ENCODE results near the gene CPM. TPM values are rescaled to one million over a fixed set of nuclear protein-coding genes. Genes with fewer than 3 reads are reported as not detected.
A peak's percentile ranks its signal among the peaks of the same experiment; 100 is the strongest.

Gene CPM
- total and polyA plus RNA-seq, 4 donors = 14.2 to 65.0 (median 24.0) TPM

DNA sequence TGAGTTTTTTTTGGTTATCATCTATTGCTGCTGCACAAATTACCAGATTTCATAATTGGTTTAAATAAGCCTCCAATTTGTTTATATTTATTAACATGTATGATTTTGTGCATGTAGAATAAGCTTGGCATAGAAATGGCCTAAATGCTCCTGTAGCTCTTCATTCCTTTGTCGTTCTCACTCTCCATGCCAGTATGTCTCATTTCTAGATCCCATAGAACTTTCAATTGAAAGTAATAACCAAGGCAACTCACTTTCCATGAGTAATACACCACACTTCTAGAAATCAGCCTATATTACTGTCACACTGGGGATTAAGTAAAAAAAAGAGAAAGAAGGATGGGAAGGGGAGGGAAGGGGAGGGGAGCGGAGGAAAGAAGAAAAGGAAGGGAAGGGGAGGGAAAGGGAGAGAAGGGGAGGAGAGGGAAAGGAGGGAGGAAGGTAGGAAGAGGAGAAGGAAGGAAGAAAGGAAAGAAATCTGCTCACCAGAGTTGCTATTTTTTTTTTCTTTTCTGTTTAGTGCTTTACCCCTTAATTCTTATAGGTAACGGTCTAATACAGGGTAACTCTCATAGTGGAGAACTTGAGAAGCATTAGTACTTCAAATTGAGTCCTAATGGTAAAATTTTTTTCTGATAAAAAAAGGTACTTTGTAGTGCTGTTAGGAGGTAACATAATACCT is 79.4 kb downstream of the CPM start:
- 95% methylated on average over 3 of the region's 3 CpGs for WGBS
- H3K27me3 ChIP-seq (ENCODE audit: control insufficient read depth in 4 of 4, insufficient read depth in 4 of 4, low read length in 3 of 4) = no peaks in the 10 kb centered on the region
- no peak overlapping the region for H3K9ac ChIP-seq (ENCODE audit: low read depth in 1 of 2, low read length in 2 of 2)
- peak overlapping the region in 1 of 2 donors; percentile 26 for H3K27ac ChIP-seq (ENCODE audit: low read depth in 1 of 2, low read length in 2 of 2)
- H3K9me3 ChIP-seq (ENCODE audit: control insufficient read depth in 4 of 4, low read length in 3 of 4) = no peaks in the 10 kb centered on the region
- TF ChIP-seq, protein P1, sequence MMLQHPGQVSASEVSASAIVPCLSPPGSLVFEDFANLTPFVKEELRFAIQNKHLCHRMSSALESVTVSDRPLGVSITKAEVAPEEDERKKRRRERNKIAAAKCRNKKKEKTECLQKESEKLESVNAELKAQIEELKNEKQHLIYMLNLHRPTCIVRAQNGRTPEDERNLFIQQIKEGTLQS (IDR thresholded peaks at IDR 0.05) = no peak
- no peak for TF ChIP-seq SP1 (IDR thresholded peaks at IDR 0.05)
- TF ChIP-seq, protein P2, sequence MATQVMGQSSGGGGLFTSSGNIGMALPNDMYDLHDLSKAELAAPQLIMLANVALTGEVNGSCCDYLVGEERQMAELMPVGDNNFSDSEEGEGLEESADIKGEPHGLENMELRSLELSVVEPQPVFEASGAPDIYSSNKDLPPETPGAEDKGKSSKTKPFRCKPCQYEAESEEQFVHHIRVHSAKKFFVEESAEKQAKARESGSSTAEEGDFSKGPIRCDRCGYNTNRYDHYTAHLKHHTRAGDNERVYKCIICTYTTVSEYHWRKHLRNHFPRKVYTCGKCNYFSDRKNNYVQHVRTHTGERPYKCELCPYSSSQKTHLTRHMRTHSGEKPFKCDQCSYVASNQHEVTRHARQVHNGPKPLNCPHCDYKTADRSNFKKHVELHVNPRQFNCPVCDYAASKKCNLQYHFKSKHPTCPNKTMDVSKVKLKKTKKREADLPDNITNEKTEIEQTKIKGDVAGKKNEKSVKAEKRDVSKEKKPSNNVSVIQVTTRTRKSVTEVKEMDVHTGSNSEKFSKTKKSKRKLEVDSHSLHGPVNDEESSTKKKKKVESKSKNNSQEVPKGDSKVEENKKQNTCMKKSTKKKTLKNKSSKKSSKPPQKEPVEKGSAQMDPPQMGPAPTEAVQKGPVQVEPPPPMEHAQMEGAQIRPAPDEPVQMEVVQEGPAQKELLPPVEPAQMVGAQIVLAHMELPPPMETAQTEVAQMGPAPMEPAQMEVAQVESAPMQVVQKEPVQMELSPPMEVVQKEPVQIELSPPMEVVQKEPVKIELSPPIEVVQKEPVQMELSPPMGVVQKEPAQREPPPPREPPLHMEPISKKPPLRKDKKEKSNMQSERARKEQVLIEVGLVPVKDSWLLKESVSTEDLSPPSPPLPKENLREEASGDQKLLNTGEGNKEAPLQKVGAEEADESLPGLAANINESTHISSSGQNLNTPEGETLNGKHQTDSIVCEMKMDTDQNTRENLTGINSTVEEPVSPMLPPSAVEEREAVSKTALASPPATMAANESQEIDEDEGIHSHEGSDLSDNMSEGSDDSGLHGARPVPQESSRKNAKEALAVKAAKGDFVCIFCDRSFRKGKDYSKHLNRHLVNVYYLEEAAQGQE (IDR thresholded peaks at IDR 0.05) = no peak
- no peak for TF ChIP-seq EGR1 (IDR thresholded peaks at IDR 0.05; ENCODE audit: low read depth in 2 of 2)
- TF ChIP-seq RXRA (IDR thresholded peaks at IDR 0.05) = no peak
- TF ChIP-seq FOXA1 (IDR thresholded peaks at IDR 0.05) = no peak
- TF ChIP-seq, protein P3, sequence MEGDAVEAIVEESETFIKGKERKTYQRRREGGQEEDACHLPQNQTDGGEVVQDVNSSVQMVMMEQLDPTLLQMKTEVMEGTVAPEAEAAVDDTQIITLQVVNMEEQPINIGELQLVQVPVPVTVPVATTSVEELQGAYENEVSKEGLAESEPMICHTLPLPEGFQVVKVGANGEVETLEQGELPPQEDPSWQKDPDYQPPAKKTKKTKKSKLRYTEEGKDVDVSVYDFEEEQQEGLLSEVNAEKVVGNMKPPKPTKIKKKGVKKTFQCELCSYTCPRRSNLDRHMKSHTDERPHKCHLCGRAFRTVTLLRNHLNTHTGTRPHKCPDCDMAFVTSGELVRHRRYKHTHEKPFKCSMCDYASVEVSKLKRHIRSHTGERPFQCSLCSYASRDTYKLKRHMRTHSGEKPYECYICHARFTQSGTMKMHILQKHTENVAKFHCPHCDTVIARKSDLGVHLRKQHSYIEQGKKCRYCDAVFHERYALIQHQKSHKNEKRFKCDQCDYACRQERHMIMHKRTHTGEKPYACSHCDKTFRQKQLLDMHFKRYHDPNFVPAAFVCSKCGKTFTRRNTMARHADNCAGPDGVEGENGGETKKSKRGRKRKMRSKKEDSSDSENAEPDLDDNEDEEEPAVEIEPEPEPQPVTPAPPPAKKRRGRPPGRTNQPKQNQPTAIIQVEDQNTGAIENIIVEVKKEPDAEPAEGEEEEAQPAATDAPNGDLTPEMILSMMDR (IDR thresholded peaks at IDR 0.05; ENCODE audit: low read depth, low read length, missing input control) = no peak
- H3K4me1 ChIP-seq (ENCODE audit: control insufficient read depth in 4 of 4, insufficient read depth in 4 of 4, low read length in 3 of 4) = peaks cover 0 to 18% (median 4%) of the 10 kb centered on the region in 4 donors
- no peak for DNase-seq (ENCODE audit: low spot score)
- peaks cover 0 to 3% (median 1%) of the 10 kb centered on the region in 4 donors for H3K36me3 ChIP-seq (ENCODE audit: control insufficient read depth in 4 of 4, insufficient read depth in 3 of 4, low read depth in 1 of 4, low read length in 3 of 4)
- no peak overlapping the region for H3K4me3 ChIP-seq (ENCODE audit: low read depth in 1 of 3, low read length in 3 of 3)

DNA sequence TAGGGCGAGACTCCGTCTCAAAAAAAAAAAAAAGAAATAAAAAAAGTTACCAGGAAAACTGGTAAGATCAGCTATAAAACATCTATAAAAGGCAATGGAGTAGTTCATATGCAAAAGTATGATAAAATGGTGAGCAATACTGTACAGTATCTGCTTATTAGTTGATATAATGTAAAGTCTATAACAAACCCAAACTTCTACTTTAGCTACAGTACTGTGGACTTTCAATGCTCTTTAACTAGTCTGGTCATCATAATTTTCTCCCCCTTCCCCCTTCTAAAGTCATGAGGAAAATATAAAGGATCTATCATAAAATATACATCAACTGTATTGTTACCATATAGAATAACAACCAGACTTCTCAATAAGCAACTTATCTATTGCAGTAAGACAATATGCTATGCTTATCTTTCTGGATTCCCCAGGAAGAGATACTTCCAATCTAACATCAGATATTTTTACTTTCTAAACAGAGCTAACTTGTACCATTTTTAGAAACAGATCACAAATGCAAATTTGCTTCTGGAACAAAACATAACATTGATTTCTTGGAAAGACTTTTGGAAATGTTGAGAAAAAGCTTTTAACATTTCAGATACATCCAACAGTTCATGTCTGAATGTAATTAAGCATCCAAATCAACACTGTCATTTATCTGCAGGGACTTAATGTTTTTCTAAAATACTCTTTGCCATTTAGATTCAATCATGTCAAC is 81.2 kb downstream of the CPM start:
- TF ChIP-seq, protein P1 (IDR thresholded peaks at IDR 0.05) = no peak
- TF ChIP-seq HNF4A (conservative IDR thresholded peaks at IDR 0.05) (no peak), FOXA2 (IDR thresholded peaks at IDR 0.05) (no peak), TAF1 (conservative IDR thresholded peaks at IDR 0.05) (no peak), YY1 (IDR thresholded peaks at IDR 0.05) (no peak), RXRA (IDR thresholded peaks at IDR 0.05) (no peak), HNF4G (IDR thresholded peaks at IDR 0.05) (no peak)
- no peak overlapping the region for H3K4me3 ChIP-seq (ENCODE audit: low read depth in 1 of 3, low read length in 3 of 3)
- DNase-seq (ENCODE audit: low spot score) = no peak
- H3K27me3 ChIP-seq (ENCODE audit: control insufficient read depth in 4 of 4, insufficient read depth in 4 of 4, low read length in 3 of 4) = no peaks in the 10 kb centered on the region
- H3K9me3 ChIP-seq (ENCODE audit: control insufficient read depth in 4 of 4, low read length in 3 of 4) = no peaks in the 10 kb centered on the region
- H3K4me1 ChIP-seq (ENCODE audit: control insufficient read depth in 4 of 4, insufficient read depth in 4 of 4, low read length in 3 of 4) = peaks cover 0 to 18% (median 4%) of the 10 kb centered on the region in 4 donors
- no peak overlapping the region for H3K9ac ChIP-seq (ENCODE audit: low read depth in 1 of 2, low read length in 2 of 2)
- 92% methylated on average over 2 of the region's 2 CpGs for WGBS
- H3K36me3 ChIP-seq (ENCODE audit: control insufficient read depth in 4 of 4, insufficient read depth in 3 of 4, low read depth in 1 of 4, low read length in 3 of 4) = peaks cover 0 to 3% (median 1%) of the 10 kb centered on the region in 4 donors
- peak overlapping the region; percentile 73 to 74 for H3K27ac ChIP-seq (ENCODE audit: low read depth in 1 of 2, low read length in 2 of 2)
